SK-N-MC (cell line): ENCODE data around the gene CWC27.

ENCODE experiments used
- DNase-seq: peaks from one replicate; pipeline ENCODE4 v3.0.0-alpha.2; 2011; ENCODE audit warnings: low read depth, low spot score
- H3K27ac ChIP-seq: fragments of 200-600 bp; sonication (generic); 2 replicates; pipeline ENCODE4 v1.5.1; 2016; ENCODE audit warnings: mixed run types
- H3K36me3 ChIP-seq: fragments of 200-600 bp; sonication (generic); 2 replicates; pipeline ENCODE4 v1.6.1; 2017; ENCODE audit warnings: antibody characterized with exemption, low read length, mixed read lengths; ENCODE audit not compliant: insufficient read depth
- H3K4me3 ChIP-seq: fragments of 200-600 bp; sonication (generic); 2 replicates; pipeline ENCODE4 v1.5.1; 2016
- H3K9ac ChIP-seq: fragments of 200-600 bp; sonication (generic); 2 replicates; pipeline ENCODE4 v1.8.0; 2017; ENCODE audit warnings: mixed run types, mixed read lengths; ENCODE audit not compliant: insufficient read length
- H3K9me3 ChIP-seq: fragments of 200-600 bp; sonication (generic); 2 replicates; pipeline ENCODE4 v1.6.1; 2017; ENCODE audit warnings: low read depth, mild to moderate bottlenecking, antibody characterized with exemption, low read length, moderate library complexity, mixed read lengths
- EZH2 ChIP-seq: fragments of 200-600 bp; sonication (generic); IDR thresholded peaks from one replicate; pipeline ENCODE4 v1.6.1; 2017; ENCODE audit warnings: antibody characterized with exemption
- FOXP2 ChIP-seq: optimal IDR thresholded peaks from 2 replicates; pipeline ENCODE3; 2011; ENCODE audit warnings: mild to moderate bottlenecking, moderate library complexity; ENCODE audit not compliant: insufficient read depth; ENCODE audit errors: extremely low read length, control extremely low read depth
- POLR2AphosphoS5 ChIP-seq: IDR thresholded peaks from 2 replicates; pipeline ENCODE4 v1.6.1; 2012; ENCODE audit warnings: mild to moderate bottlenecking, low read depth, low read length, borderline replicate concordance

CWC27 gene

GRCh38 chr5:64865662-64866061 is 96.9 kb downstream of the CWC27 start:
- no peak for DNase-seq
- TF ChIP-seq FOXP2 (no peak), EZH2 (no peak), POLR2AphosphoS5 (no peak)

GRCh38 chr5:64869419-64869818 is 100.7 kb downstream of the CWC27 start:
- DNase-seq: no peak
- Histone ChIP-seq H3K27ac (no peak overlapping the region), H3K9ac (no peak overlapping the region), H3K4me3 (no peak overlapping the region), H3K9me3 (no peaks in the 10 kb centered on the region), H3K36me3 (no peaks in the 10 kb centered on the region)
- TF ChIP-seq POLR2AphosphoS5 (no peak), EZH2 (no peak), FOXP2 (no peak)

More at GRCh38 chr5:64865662-64866061, 96.9 kb downstream of the CWC27 start:
- Histone ChIP-seq H3K27ac (no peak overlapping the region), H3K9me3 (no peaks in the 10 kb centered on the region), H3K36me3 (no peaks in the 10 kb centered on the region), H3K9ac (no peak overlapping the region), H3K4me3 (no peak overlapping the region)

- Histone ChIP-seq H3K4me3 (no peak overlapping the region), H3K27ac (no peak overlapping the region), H3K36me3 (no peaks in the 10 kb centered on the region), H3K9ac (no peak overlapping the region), H3K9me3 (no peaks in the 10 kb centered on the region)
- TF ChIP-seq POLR2AphosphoS5 (no peak), EZH2 (no peak), FOXP2 (no peak)
- no peak for DNase-seq
Observed at GRCh38 chr5:64872044-64872443, 103.3 kb downstream of the CWC27 start.

- H3K27ac ChIP-seq: no peak overlapping the region
- TF ChIP-seq EZH2: no peak
- TF ChIP-seq POLR2AphosphoS5: no peak
- TF ChIP-seq FOXP2: no peak
Observed at GRCh38 chr5:64873441-64873840, 104.7 kb downstream of the CWC27 start.

GRCh38 chr5:64874753-64875152 is 106.0 kb downstream of the CWC27 start:
- H3K4me3 ChIP-seq: no peak overlapping the region
- H3K9me3 ChIP-seq: no peaks in the 10 kb centered on the region
- no peak overlapping the region for H3K27ac ChIP-seq
- no peak for TF ChIP-seq POLR2AphosphoS5
- TF ChIP-seq FOXP2: no peak
- TF ChIP-seq EZH2: no peak
- DNase-seq: no peak
- H3K9ac ChIP-seq: no peak overlapping the region
- no peaks in the 10 kb centered on the region for H3K36me3 ChIP-seq

More at GRCh38 chr5:64873441-64873840, 104.7 kb downstream of the CWC27 start:
- DNase-seq: no peak
- Histone ChIP-seq H3K9ac (no peak overlapping the region), H3K4me3 (no peak overlapping the region), H3K36me3 (no peaks in the 10 kb centered on the region), H3K9me3 (no peaks in the 10 kb centered on the region)

- Histone ChIP-seq H3K36me3 (no peaks in the 10 kb centered on the region), H3K9ac (no peak overlapping the region), H3K27ac (no peak overlapping the region), H3K4me3 (no peak overlapping the region), H3K9me3 (no peaks in the 10 kb centered on the region)
- DNase-seq: no peak
- no peak for TF ChIP-seq FOXP2
- no peak for TF ChIP-seq POLR2AphosphoS5
- TF ChIP-seq EZH2: no peak
Observed at GRCh38 chr5:64876203-64876602, 107.5 kb downstream of the CWC27 start.

- H3K9ac ChIP-seq: no peak overlapping the region
- TF ChIP-seq FOXP2 (no peak), POLR2AphosphoS5 (no peak), EZH2 (no peak)
- no peak overlapping the region for H3K27ac ChIP-seq
- DNase-seq: no peak
- no peak overlapping the region for H3K4me3 ChIP-seq
- no peaks in the 10 kb centered on the region for H3K36me3 ChIP-seq
- H3K9me3 ChIP-seq: no peaks in the 10 kb centered on the region
Observed at GRCh38 chr5:64880821-64881220, 112.1 kb downstream of the CWC27 start.

- no peak overlapping the region for H3K9ac ChIP-seq
- no peak overlapping the region for H3K4me3 ChIP-seq
- TF ChIP-seq EZH2: no peak
- TF ChIP-seq FOXP2: no peak
- no peak for TF ChIP-seq POLR2AphosphoS5
- no peaks in the 10 kb centered on the region for H3K9me3 ChIP-seq
- no peak for DNase-seq
- H3K27ac ChIP-seq: no peak overlapping the region
- H3K36me3 ChIP-seq: no peaks in the 10 kb centered on the region
Observed at GRCh38 chr5:64883912-64884311, 115.2 kb downstream of the CWC27 start.

- Histone ChIP-seq H3K36me3 (no peaks in the 10 kb centered on the region), H3K27ac (no peak overlapping the region), H3K9ac (no peak overlapping the region), H3K9me3 (no peaks in the 10 kb centered on the region), H3K4me3 (no peak overlapping the region)
- no peak for TF ChIP-seq EZH2
- no peak for TF ChIP-seq FOXP2
- no peak for TF ChIP-seq POLR2AphosphoS5
- no peak for DNase-seq
Observed at GRCh38 chr5:64884541-64884940, 115.8 kb downstream of the CWC27 start.
